Measurements from ENCODE around the gene SUPT6H.

Gene SUPT6H

DNA sequence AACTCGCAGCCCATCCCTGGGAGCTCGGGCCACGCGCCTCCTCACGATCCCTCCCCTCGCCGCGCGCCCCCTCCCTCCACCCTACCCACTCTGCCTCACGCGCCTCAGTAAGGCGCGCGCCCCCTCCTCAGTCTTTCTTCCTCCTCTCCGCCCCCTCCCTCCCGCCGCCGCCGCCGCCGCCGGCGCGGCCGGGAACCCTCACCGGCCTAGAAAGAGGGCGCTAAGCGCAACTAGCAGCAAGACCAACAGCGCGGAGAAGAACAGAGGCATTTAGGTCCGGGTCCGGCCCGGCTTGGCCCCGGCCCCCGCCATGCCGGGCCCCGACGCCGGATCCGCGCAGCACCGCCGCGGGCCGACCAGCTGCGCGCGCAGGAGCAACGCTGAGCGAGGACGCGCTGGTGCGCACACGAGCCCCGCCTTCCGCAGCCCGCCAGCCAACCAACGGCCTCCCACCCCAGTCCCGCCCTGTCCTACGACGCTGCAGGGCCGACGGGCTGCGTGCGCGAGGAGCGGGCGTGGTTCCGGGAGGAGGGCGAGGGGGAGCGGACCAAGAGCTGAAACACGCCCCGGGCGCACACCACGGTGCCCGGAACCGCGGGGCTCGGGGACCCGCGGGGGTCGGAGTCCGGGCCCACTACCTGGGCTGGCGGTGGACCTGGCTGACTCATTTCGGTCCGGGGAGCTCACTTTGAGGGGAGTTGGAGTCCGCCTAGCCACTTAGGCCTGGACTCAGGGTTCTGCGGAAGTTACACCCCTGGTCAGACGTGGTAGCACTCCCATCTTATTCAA lies 17.0 kb upstream of the SUPT6H start, which contains the start of gene BLTP2:
TSS of gene BLTP2 (minus strand) at position 372 of the 789 bp plus-strand sequence. CDS start at position 270, 102 bp downstream.
- H3K9me3 Mint-ChIP-seq, result no peaks in the 10 kb centered on the region
- TF ChIP-seq, protein P1, sequence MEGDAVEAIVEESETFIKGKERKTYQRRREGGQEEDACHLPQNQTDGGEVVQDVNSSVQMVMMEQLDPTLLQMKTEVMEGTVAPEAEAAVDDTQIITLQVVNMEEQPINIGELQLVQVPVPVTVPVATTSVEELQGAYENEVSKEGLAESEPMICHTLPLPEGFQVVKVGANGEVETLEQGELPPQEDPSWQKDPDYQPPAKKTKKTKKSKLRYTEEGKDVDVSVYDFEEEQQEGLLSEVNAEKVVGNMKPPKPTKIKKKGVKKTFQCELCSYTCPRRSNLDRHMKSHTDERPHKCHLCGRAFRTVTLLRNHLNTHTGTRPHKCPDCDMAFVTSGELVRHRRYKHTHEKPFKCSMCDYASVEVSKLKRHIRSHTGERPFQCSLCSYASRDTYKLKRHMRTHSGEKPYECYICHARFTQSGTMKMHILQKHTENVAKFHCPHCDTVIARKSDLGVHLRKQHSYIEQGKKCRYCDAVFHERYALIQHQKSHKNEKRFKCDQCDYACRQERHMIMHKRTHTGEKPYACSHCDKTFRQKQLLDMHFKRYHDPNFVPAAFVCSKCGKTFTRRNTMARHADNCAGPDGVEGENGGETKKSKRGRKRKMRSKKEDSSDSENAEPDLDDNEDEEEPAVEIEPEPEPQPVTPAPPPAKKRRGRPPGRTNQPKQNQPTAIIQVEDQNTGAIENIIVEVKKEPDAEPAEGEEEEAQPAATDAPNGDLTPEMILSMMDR (IDR thresholded peaks at IDR 0.05), result no peak

DNA sequence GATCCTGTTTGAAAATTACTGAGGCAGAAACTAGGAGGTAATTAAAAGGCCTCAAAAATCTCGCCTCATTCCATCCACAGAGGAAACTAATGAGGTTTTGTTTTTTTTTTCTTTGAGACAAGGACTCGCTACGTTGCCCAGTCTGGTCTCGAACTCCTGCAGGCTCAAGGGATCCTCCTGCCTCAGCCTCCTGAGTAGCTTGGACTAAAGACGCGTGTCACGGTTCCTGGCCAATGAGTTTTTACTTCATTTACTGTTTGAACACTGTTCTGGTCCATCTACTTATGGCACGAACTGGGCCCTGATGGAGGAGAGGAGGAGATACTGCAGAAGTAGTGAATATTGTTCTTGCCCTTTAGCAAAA lies 16.4 kb upstream of the SUPT6H start:
- H3K36me3 Mint-ChIP-seq (ENCODE audit: low read depth), result peaks cover 41% of the 10 kb centered on the region
- peak; percentile 5 for DNase-seq
- TF ChIP-seq, protein P1 (IDR thresholded peaks at IDR 0.05), result no peak
- H3K9me3 Mint-ChIP-seq, result no peaks in the 10 kb centered on the region
- H3K4me1 Mint-ChIP-seq, result peaks cover 35% of the 10 kb centered on the region
- no peak overlapping the region for H3K27ac Mint-ChIP-seq
- H3K27me3 Mint-ChIP-seq (ENCODE audit: low read depth, poor library complexity), result no peaks in the 10 kb centered on the region
- peak overlapping the region; percentile 72 for H3K4me3 Mint-ChIP-seq

More for the DNA sequence above, 17.0 kb upstream of the SUPT6H start, which contains the start of gene BLTP2:
- peak; percentile 94 for DNase-seq
- Mint-ChIP-seq H3K4me3 (peak within 1 kb of the TSS; percentile 91), H3K27me3 (ENCODE audit: low read depth, poor library complexity) (no peaks in the 10 kb centered on the region), H3K27ac (peak within 1 kb of the TSS; percentile 6), H3K4me1 (peaks cover 35% of the 10 kb centered on the region), H3K36me3 (ENCODE audit: low read depth) (peaks cover 46% of the 10 kb centered on the region)

DNA sequence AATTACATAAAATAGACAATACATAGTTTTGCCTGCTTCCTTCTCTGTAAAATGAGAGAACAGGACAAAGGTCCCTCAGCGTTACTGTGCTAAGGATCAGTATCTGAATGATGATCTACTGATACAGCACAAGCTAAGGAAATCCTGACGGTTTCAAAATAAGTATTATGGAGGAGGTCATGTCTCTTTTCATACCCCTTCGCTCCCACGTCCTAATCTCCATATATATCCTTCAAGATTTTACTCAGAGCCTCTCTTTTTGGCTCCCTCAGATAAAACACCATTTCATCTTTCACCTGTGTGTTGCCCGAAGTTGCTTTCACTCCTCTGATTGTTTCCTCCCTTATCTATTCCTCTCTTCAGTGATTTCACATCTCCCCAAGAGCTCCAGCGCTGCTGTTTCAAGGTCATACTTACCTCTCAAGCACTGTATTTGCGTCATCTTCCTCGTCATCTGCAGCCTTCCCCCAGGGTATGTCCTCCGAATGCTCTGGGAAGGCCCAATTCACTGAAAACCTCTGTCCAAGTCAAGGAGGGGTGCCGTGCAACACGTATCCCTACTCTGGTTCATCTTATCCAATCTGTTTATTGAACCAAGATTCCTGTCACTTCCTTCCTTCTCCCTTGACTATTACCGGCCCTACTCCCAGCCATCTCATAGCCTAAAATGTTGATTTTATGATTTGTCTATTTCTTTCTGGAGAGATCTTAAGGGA lies 15.8 kb upstream of the SUPT6H start:
- Mint-ChIP-seq H3K9me3 (no peaks in the 10 kb centered on the region), H3K4me1 (peaks cover 35% of the 10 kb centered on the region), H3K27me3 (ENCODE audit: low read depth, poor library complexity) (no peaks in the 10 kb centered on the region), H3K27ac (peak overlapping the region; percentile 11), H3K4me3 (peak overlapping the region; percentile 72), H3K36me3 (ENCODE audit: low read depth) (peaks cover 40% of the 10 kb centered on the region)
- DNase-seq, result no peak
- TF ChIP-seq, protein P1 (IDR thresholded peaks at IDR 0.05), result no peak

DNA sequence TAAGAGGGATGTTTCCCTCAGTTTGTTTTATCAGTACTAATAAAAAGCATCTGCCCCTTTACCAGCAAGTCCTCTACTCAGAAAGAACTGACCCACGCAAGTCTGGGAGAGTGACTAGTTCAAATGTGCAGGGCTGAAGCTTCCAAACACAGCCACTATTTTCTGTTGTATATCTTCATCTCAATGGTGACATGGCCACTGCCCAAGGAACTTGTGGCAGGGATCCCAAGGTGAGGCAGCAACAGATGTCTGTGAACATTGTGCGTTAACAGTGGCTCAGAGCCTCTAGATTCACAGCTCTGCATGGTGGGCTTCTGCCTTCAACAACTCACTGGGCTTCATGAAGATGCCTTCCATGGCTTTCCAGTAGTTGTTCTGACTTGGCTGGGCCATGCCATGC lies 13.3 kb upstream of the SUPT6H start:
- H3K36me3 Mint-ChIP-seq (ENCODE audit: low read depth), result peaks cover 35% of the 10 kb centered on the region
- H3K27me3 Mint-ChIP-seq (ENCODE audit: low read depth, poor library complexity), result no peaks in the 10 kb centered on the region
- TF ChIP-seq, protein P1 (IDR thresholded peaks at IDR 0.05), result no peak
- H3K4me3 Mint-ChIP-seq, result no peak overlapping the region
- peaks cover 25% of the 10 kb centered on the region for H3K4me1 Mint-ChIP-seq
- H3K9me3 Mint-ChIP-seq, result no peaks in the 10 kb centered on the region
- no peak for DNase-seq
- peak overlapping the region; percentile 94 for H3K27ac Mint-ChIP-seq

DNA sequence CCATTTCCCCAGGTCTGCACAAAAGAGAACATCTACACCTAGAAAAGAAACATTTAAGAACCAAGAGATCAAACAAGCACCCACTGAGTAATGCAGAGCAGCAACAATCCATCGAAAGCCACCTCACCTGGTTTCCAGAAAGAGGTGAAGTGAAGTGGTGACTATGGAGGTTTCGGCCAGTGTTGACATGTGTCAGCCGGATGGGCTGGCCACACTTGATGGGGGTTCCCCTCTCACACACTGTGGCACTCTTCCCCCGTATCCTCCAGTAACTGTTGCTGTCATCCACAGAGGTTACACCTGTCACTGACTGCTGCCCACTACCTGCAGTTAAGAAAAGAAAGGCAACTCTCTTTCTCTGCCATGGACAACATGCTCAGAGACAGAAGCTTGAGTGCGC lies 6.8 kb upstream of the SUPT6H start:
- Mint-ChIP-seq H3K4me3 (no peak overlapping the region), H3K27ac (peak overlapping the region; percentile 11)

More for the DNA sequence above, 6.8 kb upstream of the SUPT6H start:
- peaks cover 60% of the 10 kb centered on the region for H3K36me3 Mint-ChIP-seq (ENCODE audit: low read depth)
- no peaks in the 10 kb centered on the region for H3K27me3 Mint-ChIP-seq (ENCODE audit: low read depth, poor library complexity)
- H3K9me3 Mint-ChIP-seq, result peaks cover 21% of the 10 kb centered on the region
- no peaks in the 10 kb centered on the region for H3K4me1 Mint-ChIP-seq
- DNase-seq, result no peak
- TF ChIP-seq, protein P1 (IDR thresholded peaks at IDR 0.05), result no peak

Data from nephron progenitor cell (in vitro differentiated cells).